Measurements from ENCODE around the gene ITFG1.

ITFG1 gene

DNA sequence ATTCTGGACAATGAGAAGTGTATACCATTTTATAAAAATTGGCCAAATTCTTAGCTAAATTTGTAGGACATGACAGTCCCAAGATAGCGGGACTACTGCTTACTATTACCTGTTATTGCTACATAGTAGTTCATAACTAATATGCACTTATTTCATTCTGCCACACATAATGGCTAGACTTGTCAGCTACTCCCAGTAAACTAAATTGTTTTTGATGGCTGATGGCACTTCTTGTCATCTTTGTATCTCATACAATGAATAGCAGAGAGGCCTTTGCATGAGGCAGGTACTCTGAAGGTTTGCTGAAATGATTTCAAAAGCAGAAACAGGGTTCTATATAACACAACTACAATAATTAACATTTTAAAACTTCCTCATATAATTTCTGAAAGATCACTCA, 44.0 kb downstream of the ITFG1 start:
- TF ChIP-seq, protein P1, sequence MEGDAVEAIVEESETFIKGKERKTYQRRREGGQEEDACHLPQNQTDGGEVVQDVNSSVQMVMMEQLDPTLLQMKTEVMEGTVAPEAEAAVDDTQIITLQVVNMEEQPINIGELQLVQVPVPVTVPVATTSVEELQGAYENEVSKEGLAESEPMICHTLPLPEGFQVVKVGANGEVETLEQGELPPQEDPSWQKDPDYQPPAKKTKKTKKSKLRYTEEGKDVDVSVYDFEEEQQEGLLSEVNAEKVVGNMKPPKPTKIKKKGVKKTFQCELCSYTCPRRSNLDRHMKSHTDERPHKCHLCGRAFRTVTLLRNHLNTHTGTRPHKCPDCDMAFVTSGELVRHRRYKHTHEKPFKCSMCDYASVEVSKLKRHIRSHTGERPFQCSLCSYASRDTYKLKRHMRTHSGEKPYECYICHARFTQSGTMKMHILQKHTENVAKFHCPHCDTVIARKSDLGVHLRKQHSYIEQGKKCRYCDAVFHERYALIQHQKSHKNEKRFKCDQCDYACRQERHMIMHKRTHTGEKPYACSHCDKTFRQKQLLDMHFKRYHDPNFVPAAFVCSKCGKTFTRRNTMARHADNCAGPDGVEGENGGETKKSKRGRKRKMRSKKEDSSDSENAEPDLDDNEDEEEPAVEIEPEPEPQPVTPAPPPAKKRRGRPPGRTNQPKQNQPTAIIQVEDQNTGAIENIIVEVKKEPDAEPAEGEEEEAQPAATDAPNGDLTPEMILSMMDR (IDR thresholded peaks at IDR 0.05): no peak

- TF ChIP-seq, protein P1 (IDR thresholded peaks at IDR 0.05): no peak
These were observed 47.8 kb downstream of the ITFG1 start for GRCh38 chr16:47413041-47413440.

- TF ChIP-seq, protein P1 (IDR thresholded peaks at IDR 0.05): no peak
These were observed 52.4 kb downstream of the ITFG1 start for GRCh38 chr16:47408491-47408890.

DNA sequence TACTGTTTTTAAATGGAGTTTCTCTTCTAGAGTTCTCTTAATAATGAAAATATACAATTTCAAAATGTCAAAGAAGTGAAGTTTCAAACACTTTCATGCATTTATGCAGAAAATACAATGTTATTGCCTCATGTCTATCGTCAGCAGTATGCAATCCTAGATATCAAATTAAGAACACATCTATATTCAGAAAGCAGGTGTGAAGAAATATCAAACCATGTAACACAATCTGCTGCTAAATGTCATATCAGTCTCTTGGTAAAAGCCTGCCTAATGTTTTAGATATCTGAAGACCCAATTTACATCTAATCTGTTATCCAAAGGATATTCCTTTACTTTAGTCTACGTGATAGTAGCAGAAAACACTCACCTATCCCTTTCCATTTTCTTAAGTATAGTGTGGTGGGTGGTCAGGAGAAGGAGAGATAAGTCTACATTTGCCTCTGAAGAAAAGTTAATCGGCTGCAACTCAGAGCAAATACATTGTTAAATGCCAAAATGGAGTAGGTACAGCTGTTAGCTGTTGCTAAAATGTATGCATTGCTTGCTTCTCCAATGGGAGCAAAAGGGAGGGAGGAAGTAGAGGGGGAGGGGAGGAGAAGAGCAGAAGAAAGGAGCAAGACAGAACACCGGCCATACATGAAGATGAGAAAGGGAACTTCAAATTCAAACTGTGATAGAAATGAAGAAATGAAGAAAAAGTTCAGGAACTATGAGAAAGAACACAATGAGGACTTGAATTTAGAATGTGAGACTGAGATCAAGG, 64.9 kb downstream of the ITFG1 start:
- TF ChIP-seq, protein P1 (IDR thresholded peaks at IDR 0.05): no peak

DNA sequence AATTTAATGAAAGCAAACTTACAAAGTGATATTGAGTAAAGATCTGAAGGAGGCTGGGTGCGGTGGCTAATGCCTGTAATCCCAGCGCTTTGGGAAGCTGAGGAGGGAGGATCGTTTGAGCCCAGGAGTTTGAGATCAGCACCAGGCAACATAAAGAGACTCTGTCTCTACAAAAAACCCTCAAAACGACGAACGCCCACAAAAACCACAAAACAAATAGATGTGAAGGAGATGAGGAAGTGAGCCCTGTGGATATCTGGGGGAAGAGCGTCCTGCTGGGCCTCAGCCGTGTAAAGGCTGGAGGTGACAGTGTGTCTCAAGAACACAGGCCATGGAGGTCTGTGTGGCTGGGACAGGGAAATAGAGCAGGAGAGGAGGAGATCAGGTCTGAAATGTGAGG, 68.8 kb downstream of the ITFG1 start:
- TF ChIP-seq, protein P1 (IDR thresholded peaks at IDR 0.05): no peak

GRCh38 chr16:47388705-47389104, 72.2 kb downstream of the ITFG1 start:
- TF ChIP-seq, protein P1 (IDR thresholded peaks at IDR 0.05): no peak

- TF ChIP-seq, protein P1 (IDR thresholded peaks at IDR 0.05): no peak
These were observed 73.7 kb downstream of the ITFG1 start for GRCh38 chr16:47387026-47387734.

Data from LNCAP (cell line).